H1 (cell line): ENCODE data around the gene SNX13. TPM values are rescaled to one million over a fixed set of nuclear protein-coding genes. Genes with fewer than 3 reads are reported as not detected.

Experiments
- CTCF ChIA-PET: fragments of 300-600 bp; sonication (Branson Sonifier 250); formaldehyde crosslinking; loops from one replicate; lab custom pipeline; 2021; ENCODE audit not compliant: partially characterized antibody; lab: Charles Lee
- POLR2A ChIA-PET: fragments of 300-600 bp; sonication (Branson Sonifier 250); formaldehyde crosslinking; loops from one replicate; lab custom pipeline; 2021; ENCODE audit warnings: inconsistent platforms; ENCODE audit not compliant: partially characterized antibody; lab: Charles Lee
- DNase-seq, 2 experiments: peaks; one replicate each; pipeline versions ENCODE4 v3.0.0 to v3.0.0-alpha.2; 2010 to 2022; ENCODE audit warnings: low spot score in 2 of 2, low read depth in 1 of 2, mixed read lengths in 1 of 2
- FAIRE-seq: peaks from 2 replicates; lab custom pipeline; 2011; peaks lifted over from hg19 to GRCh38; lab: Jason Lieb, UNC
- H2AFZ ChIP-seq: 2 replicates; pipeline ENCODE4 v1.8.1; 2012; ENCODE audit warnings: low read length, inconsistent platforms
- H2AK5ac ChIP-seq: 2 replicates; pipeline ENCODE4 v1.6.1; 2013; ENCODE audit warnings: low read depth, low read length
- H2BK120ac ChIP-seq: replicated peaks from 2 replicates; pipeline ENCODE3; 2013; ENCODE audit warnings: low read depth, low read length, inconsistent platforms
- H2BK12ac ChIP-seq: 2 replicates; pipeline ENCODE4 v1.6.1; 2013; ENCODE audit warnings: low read depth, low read length
- H2BK15ac ChIP-seq: 2 replicates; pipeline ENCODE4 v1.6.1; 2013; ENCODE audit warnings: low read length
- H2BK20ac ChIP-seq: 2 replicates; pipeline ENCODE4 v1.6.1; 2013; ENCODE audit warnings: low read length
- H2BK5ac ChIP-seq: 2 replicates; pipeline ENCODE4 v1.6.1; 2013; ENCODE audit warnings: low read depth, low read length
- H3K14ac ChIP-seq: 2 replicates; pipeline ENCODE4 v1.6.1; 2013; ENCODE audit warnings: inconsistent platforms; ENCODE audit not compliant: insufficient read length
- H3K18ac ChIP-seq: 2 replicates; pipeline ENCODE4 v1.6.1; 2013; ENCODE audit warnings: low read length; ENCODE audit errors: extremely low read depth
- H3K23ac ChIP-seq: 2 replicates; pipeline ENCODE4 v1.6.1; 2013; ENCODE audit warnings: inconsistent platforms; ENCODE audit not compliant: insufficient read length
- H3K23me2 ChIP-seq: 2 replicates; pipeline ENCODE4 v1.6.1; 2013; ENCODE audit warnings: low read depth, low read length
- H3K27ac ChIP-seq: 2 replicates; pipeline ENCODE4 v1.6.1; 2011; ENCODE audit warnings: low read depth, low read length, inconsistent platforms
- H3K27me3 ChIP-seq, 4 experiments: replicated peaks in 1 of 4; 1 replicate in 1 of 4; 2 replicates in 3 of 4; pipeline versions ENCODE4 v1.6.1 to v1.8.1; 2011 to 2013; ENCODE audit warnings: low read length in 3 of 4, mild to moderate bottlenecking in 3 of 4, inconsistent platforms in 2 of 4, mixed read lengths in 2 of 4, moderate library complexity in 1 of 4; ENCODE audit not compliant: control insufficient read depth in 3 of 4, insufficient read depth in 3 of 4; ENCODE audit errors: extremely low read depth in 1 of 4
- H3K36me3 ChIP-seq, 4 experiments: 2 replicates each; pipeline versions ENCODE4 v1.6.1 to v1.8.1; 2011 to 2013; ENCODE audit warnings: mild to moderate bottlenecking in 4 of 4, low read length in 3 of 4, moderate library complexity in 2 of 4, control low read depth in 1 of 4, inconsistent platforms in 1 of 4; ENCODE audit not compliant: insufficient read depth in 4 of 4, control insufficient read depth in 2 of 4
- H3K4ac ChIP-seq: replicated peaks from 2 replicates; pipeline ENCODE3; 2013; ENCODE audit warnings: low read length, low read depth, mixed read lengths, inconsistent platforms; ENCODE audit not compliant: insufficient read length
- H3K4me1 ChIP-seq, 4 experiments: replicated peaks in 1 of 4; 1 replicate in 1 of 4; 2 replicates in 3 of 4; pipeline versions ENCODE4 v1.6.1 to v1.8.1; 2011 to 2013; ENCODE audit warnings: low read length in 3 of 4, inconsistent platforms in 2 of 4, mixed read lengths in 1 of 4; ENCODE audit not compliant: insufficient read depth in 4 of 4, control insufficient read depth in 3 of 4
- H3K4me2 ChIP-seq, 2 experiments: 2 replicates each; pipeline versions ENCODE4 v1.6.1 to v1.8.1; 2011 to 2013; ENCODE audit warnings: low read depth in 2 of 2, low read length in 2 of 2, control low read depth in 1 of 2, inconsistent platforms in 1 of 2, mild to moderate bottlenecking in 1 of 2; ENCODE audit not compliant: insufficient read depth in 1 of 2
- H3K4me3 ChIP-seq, 4 experiments: fragments of 200-600, 300-600 bp in 1 of 4; sonication (generic), shearing (Covaris generic), sonication (Bioruptor Twin) in 1 of 4; 2 replicates each; pipeline versions ENCODE4 v1.5.1 to v1.8.1; 2011 to 2016; ENCODE audit warnings: low read length in 4 of 4, low read depth in 3 of 4, control low read depth in 2 of 4, inconsistent platforms in 2 of 4, mild to moderate bottlenecking in 2 of 4, mixed read lengths in 1 of 4, moderate library complexity in 1 of 4; ENCODE audit not compliant: insufficient read depth in 2 of 4; ENCODE audit errors: extremely low read depth in 1 of 4
- H3K56ac ChIP-seq: replicated peaks from 2 replicates; pipeline ENCODE3; 2013; ENCODE audit warnings: low read depth, mild to moderate bottlenecking, mixed read lengths, low read length, inconsistent platforms; ENCODE audit not compliant: insufficient read length
- H3K79me1 ChIP-seq: 2 replicates; pipeline ENCODE4 v1.6.1; 2013; ENCODE audit warnings: low read depth, low read length, control low read depth
- H3K79me2 ChIP-seq, 2 experiments: 2 replicates each; pipeline versions ENCODE4 v1.6.1 to v1.8.1; 2012 to 2013; ENCODE audit warnings: low read length in 2 of 2, mild to moderate bottlenecking in 2 of 2, inconsistent platforms in 1 of 2; ENCODE audit not compliant: insufficient read depth in 2 of 2, control insufficient read depth in 1 of 2
- H3K9ac ChIP-seq, 4 experiments: replicated peaks in 1 of 4; 1 replicate in 1 of 4; 2 replicates in 3 of 4; pipeline versions ENCODE4 v1.6.1 to v1.8.1; 2011 to 2013; ENCODE audit warnings: low read depth in 3 of 4, low read length in 3 of 4, control low read depth in 2 of 4, mild to moderate bottlenecking in 2 of 4, moderate library complexity in 2 of 4, inconsistent platforms in 1 of 4; ENCODE audit errors: extremely low read depth in 1 of 4
- H3K9me3 ChIP-seq, 2 experiments: 2 replicates each; pipeline versions ENCODE4 v1.6.1 to v1.8.1; 2012 to 2013; ENCODE audit warnings: mild to moderate bottlenecking in 2 of 2, moderate library complexity in 2 of 2, control low read depth in 1 of 2, inconsistent platforms in 1 of 2, low read depth in 1 of 2, low read length in 1 of 2, mixed read lengths in 1 of 2; ENCODE audit not compliant: insufficient read depth in 2 of 2
- H4K20me1 ChIP-seq, 2 experiments: replicated peaks in 1 of 2; 2 replicates each; pipeline versions ENCODE3 to v1.8.1; 2011 to 2013; ENCODE audit warnings: inconsistent platforms in 2 of 2, low read length in 2 of 2, mild to moderate bottlenecking in 1 of 2; ENCODE audit not compliant: insufficient read depth in 2 of 2, control insufficient read depth in 1 of 2
- H4K5ac ChIP-seq: 2 replicates; pipeline ENCODE4 v1.6.1; 2013; ENCODE audit warnings: low read length, low read depth, mixed read lengths, inconsistent platforms; ENCODE audit not compliant: insufficient read length
- H4K8ac ChIP-seq: 2 replicates; pipeline ENCODE4 v1.8.0; 2013; ENCODE audit warnings: mild to moderate bottlenecking, moderate library complexity, low read length, inconsistent platforms; ENCODE audit not compliant: insufficient read depth; ENCODE audit errors: extremely low read depth
- H4K91ac ChIP-seq: replicated peaks from 2 replicates; pipeline ENCODE3; 2013; ENCODE audit warnings: low read length, mixed read lengths, inconsistent platforms; ENCODE audit not compliant: insufficient read length
- BCL11A ChIP-seq, 2 experiments: IDR thresholded peaks; one replicate each; pipeline ENCODE4 v1.6.1; 2011; ENCODE audit warnings: low read depth in 2 of 2, low read length in 2 of 2, mild to moderate bottlenecking in 2 of 2
- CEBPB ChIP-seq: IDR thresholded peaks from 2 replicates; pipeline ENCODE4 v1.6.1; 2012; ENCODE audit warnings: low read depth, low read length
- CTBP2 ChIP-seq: IDR thresholded peaks from 2 replicates; pipeline ENCODE4 v1.7.0; 2011; ENCODE audit warnings: borderline replicate concordance, mild to moderate bottlenecking, moderate library complexity, mixed read lengths, low read length; ENCODE audit not compliant: insufficient read depth, insufficient read length
- FOSL1 ChIP-seq: IDR thresholded peaks from 2 replicates; pipeline ENCODE4 v1.6.1; 2011; ENCODE audit warnings: mild to moderate bottlenecking, low read depth, low read length, moderate library complexity; ENCODE audit not compliant: insufficient read depth
- KDM5A ChIP-seq: fragments of 200-600 bp; IDR thresholded peaks from 2 replicates; pipeline ENCODE4 v1.7.1; 2012; ENCODE audit warnings: mild to moderate bottlenecking, low read length, inconsistent platforms, mixed read lengths
- MAFK ChIP-seq: IDR thresholded peaks from 2 replicates; pipeline ENCODE4 v1.6.1; 2012; ENCODE audit warnings: low read depth, mild to moderate bottlenecking, improper control_type of control experiment, low read length
- POU5F1 ChIP-seq: IDR thresholded peaks from 2 replicates; pipeline ENCODE4 v1.6.1; 2011; ENCODE audit warnings: low read depth, mild to moderate bottlenecking, low read length, moderate library complexity
- SAP30 ChIP-seq: fragments of 300-600 bp; sonication (generic); IDR thresholded peaks from 2 replicates; pipeline ENCODE4 v1.7.1; 2012; ENCODE audit warnings: low read length, moderate library complexity, mild to moderate bottlenecking, inconsistent platforms; ENCODE audit not compliant: insufficient read depth, insufficient replicate concordance
- SP1 ChIP-seq: IDR thresholded peaks from 2 replicates; pipeline ENCODE4 v1.6.1; 2011; ENCODE audit warnings: low read depth, low read length
- TCF12 ChIP-seq: IDR thresholded peaks from 2 replicates; pipeline ENCODE4 v1.6.1; 2011; ENCODE audit warnings: low read depth, mild to moderate bottlenecking, low read length
- WGBS, 2 experiments: shearing (Covaris generic) in 1 of 2; methylation state at CpG; one replicate each; pipeline versions ENCODE4 v1.1.6 to v1.1.7; 2013 to 2015; ENCODE audit warnings: low lambda C conversion rate in 2 of 2, mixed read lengths in 2 of 2, inconsistent platforms in 1 of 2, low coverage in 1 of 2, missing lambda C conversion rate in 1 of 2; ENCODE audit not compliant: insufficient replicate concordance in 2 of 2, insufficient coverage in 1 of 2, insufficient read length in 1 of 2; ENCODE audit errors: extremely low coverage in 1 of 2, missing lambda C conversion rate in 1 of 2; 5-methylcytosine and 5-hydroxymethylcytosine counted together
- polyA plus RNA-seq, 7 experiments: library from polyadenylated mRNA; depleted of rRNA in 3 of 7; stranded (reverse) in 5 of 7; unstranded in 2 of 7; fragments of >200 nt in 5 of 7; fragments of 200-250 nt in 2 of 7; gene quantifications; 1 replicate in 5 of 7; 2 replicates in 1 of 7; 4 replicates in 1 of 7; pipeline versions ENCODE4 v1.2.1 to v1.2.3, GENCODE V29; 2011 to 2013; ENCODE audit warnings: missing spikeins in 2 of 7, mixed read lengths in 2 of 7
- total RNA-seq: library from RNA; stranded (reverse); fragmentation: NEBNext Ultra II Directional; extraction: Animal tissue kit (Norgen Biotek cat#: 25700); gene quantifications from 2 replicates; pipeline ENCODE4 v1.2.1, GENCODE V29; 2021
- TF ChIP-seq, protein P1 (sequence below), 3 experiments: IDR thresholded peaks; 1 replicate in 2 of 3; 2 replicates in 1 of 3; pipeline versions ENCODE4 v1.5.1 to v1.6.1; 2011; ENCODE audit warnings: low read length in 3 of 3, mild to moderate bottlenecking in 3 of 3, inconsistent platforms in 2 of 3, low read depth in 1 of 3, moderate library complexity in 1 of 3; ENCODE audit not compliant: insufficient read depth in 1 of 3; ENCODE audit errors: control extremely low read depth in 1 of 3
- TF ChIP-seq, protein P2 (sequence below): IDR thresholded peaks from 2 replicates; pipeline ENCODE4 v1.6.1; 2012; ENCODE audit warnings: inconsistent platforms

SNX13 gene
- total and polyA plus RNA-seq, 2 of the 8 experiments (the other 6 are each of a cell fraction or from before 2014, with no cell fraction given): 5.5 to 27.4 TPM

DNA sequence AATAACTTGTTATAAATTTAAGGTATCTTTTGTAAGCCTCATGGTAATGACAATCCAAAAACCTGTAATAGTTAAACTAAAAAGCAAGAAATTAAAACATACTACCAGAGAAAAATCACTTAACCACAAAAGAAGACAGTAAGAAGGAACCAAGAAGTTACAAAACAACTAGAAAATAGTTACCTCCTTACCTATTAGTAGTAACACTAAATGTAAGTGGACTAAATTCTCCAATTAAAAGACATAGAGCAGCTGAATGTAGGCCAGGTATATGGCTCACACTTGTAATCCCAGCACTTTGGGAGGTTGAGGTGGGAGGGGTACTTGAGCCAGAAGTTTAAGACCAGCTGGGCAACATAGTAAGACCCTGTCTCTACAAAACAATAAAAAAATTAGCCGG is 84.0 kb downstream of the SNX13 start:
- no peak overlapping the region for H3K27ac ChIP-seq
- H3K79me1 ChIP-seq: no peaks in the 10 kb centered on the region
- no peaks in the 10 kb centered on the region for H4K20me1 ChIP-seq
- no peak overlapping the region for H2BK5ac ChIP-seq
- no peak overlapping the region for H2BK20ac ChIP-seq
- no peak overlapping the region for H4K91ac ChIP-seq
- H3K4me1 ChIP-seq: 0 out of 7 replicates have a peak, but pooled peaks cover 0 to 2% (median 0%) of the 10 kb centered on the region in 4 experiments
- no peak overlapping the region for H3K18ac ChIP-seq
- H3K23ac ChIP-seq: no peak overlapping the region
- no peak overlapping the region for H3K14ac ChIP-seq
- H3K36me3 ChIP-seq: peaks cover 0 to 3% (median 1%) of the 10 kb centered on the region in 4 experiments; a peak in 2 of 8 replicates
- no peak overlapping the region for H4K8ac ChIP-seq
- H3K27me3 ChIP-seq: peaks cover 0 to 1% (median 0%) of the 10 kb centered on the region in 4 experiments; a peak in 1 of 7 replicates
- H3K4ac ChIP-seq: no peak overlapping the region
- DNase-seq (no peak), FAIRE-seq (no peak)
- H3K56ac ChIP-seq: no peak overlapping the region
- H2BK15ac ChIP-seq: no peak overlapping the region
- peaks cover 2 to 4% of the 10 kb centered on the region in 2 experiments; a peak in 1 of 4 replicates for H3K9me3 ChIP-seq
- no peaks in the 10 kb centered on the region for H3K79me2 ChIP-seq
- H4K5ac ChIP-seq: no peak overlapping the region
- H3K9ac ChIP-seq: no peak overlapping the region
- no peak overlapping the region for H3K4me2 ChIP-seq
- no peak overlapping the region for H2AFZ ChIP-seq
- ChIA-PET CTCF (no interaction called here), POLR2A (no interaction called here)
- no peak overlapping the region for H3K4me3 ChIP-seq
- 92% methylated on average over 1 of the region's 1 CpG; no CpG with 5 or more reads in 1 of the 2 experiments for WGBS, 2 experiments
- H2BK120ac ChIP-seq: no peak overlapping the region
- H2AK5ac ChIP-seq: no peak overlapping the region
- no peak overlapping the region for H2BK12ac ChIP-seq
- no peaks in the 10 kb centered on the region for H3K23me2 ChIP-seq
- TF ChIP-seq SAP30: no peak
- TF ChIP-seq BCL11A (IDR thresholded peaks at IDR 0.05; ENCODE audit: low read depth in 2 of 2, low read length in 2 of 2): no peak
- TF ChIP-seq, protein P1, sequence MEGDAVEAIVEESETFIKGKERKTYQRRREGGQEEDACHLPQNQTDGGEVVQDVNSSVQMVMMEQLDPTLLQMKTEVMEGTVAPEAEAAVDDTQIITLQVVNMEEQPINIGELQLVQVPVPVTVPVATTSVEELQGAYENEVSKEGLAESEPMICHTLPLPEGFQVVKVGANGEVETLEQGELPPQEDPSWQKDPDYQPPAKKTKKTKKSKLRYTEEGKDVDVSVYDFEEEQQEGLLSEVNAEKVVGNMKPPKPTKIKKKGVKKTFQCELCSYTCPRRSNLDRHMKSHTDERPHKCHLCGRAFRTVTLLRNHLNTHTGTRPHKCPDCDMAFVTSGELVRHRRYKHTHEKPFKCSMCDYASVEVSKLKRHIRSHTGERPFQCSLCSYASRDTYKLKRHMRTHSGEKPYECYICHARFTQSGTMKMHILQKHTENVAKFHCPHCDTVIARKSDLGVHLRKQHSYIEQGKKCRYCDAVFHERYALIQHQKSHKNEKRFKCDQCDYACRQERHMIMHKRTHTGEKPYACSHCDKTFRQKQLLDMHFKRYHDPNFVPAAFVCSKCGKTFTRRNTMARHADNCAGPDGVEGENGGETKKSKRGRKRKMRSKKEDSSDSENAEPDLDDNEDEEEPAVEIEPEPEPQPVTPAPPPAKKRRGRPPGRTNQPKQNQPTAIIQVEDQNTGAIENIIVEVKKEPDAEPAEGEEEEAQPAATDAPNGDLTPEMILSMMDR (IDR thresholded peaks at IDR 0.05; ENCODE audit: control extremely low read depth in 1 of 3, insufficient read depth in 1 of 3, low read depth in 1 of 3, low read length in 3 of 3): no peak
- TF ChIP-seq, protein P2, sequence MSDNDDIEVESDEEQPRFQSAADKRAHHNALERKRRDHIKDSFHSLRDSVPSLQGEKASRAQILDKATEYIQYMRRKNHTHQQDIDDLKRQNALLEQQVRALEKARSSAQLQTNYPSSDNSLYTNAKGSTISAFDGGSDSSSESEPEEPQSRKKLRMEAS: no peak
- TF ChIP-seq CTBP2: no peak
- no peak for TF ChIP-seq FOSL1
- no peak for TF ChIP-seq CEBPB
- TF ChIP-seq POU5F1: no peak
- TF ChIP-seq TCF12: no peak
- no peak for TF ChIP-seq KDM5A
- no peak for TF ChIP-seq SP1
- TF ChIP-seq MAFK: no peak
